Measurements from ENCODE around the gene LDLR.

DNA sequence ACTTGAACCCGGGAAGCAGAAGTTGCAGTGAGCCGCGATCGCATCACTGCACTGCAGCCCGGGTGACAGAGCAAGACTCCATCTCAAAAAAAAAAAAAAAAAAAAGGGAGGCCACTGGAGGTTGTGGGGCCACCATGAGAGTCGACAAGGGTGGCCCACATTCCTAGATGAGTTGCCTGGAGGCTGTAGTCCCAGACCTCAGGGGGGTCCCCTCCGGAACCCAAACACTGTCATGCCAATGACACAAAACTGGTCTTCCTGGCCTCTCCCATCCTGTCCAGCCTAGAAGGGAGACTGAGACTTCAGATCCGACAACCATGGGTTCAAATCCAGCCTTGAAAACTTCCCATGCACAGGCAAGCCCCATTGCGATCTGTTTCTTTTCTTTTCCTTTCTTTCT, 51.6 kb downstream of the LDLR start:
- TF ChIP-seq POLR2A (IDR thresholded peaks at IDR 0.05) (no peak), CTCF (IDR thresholded peaks at IDR 0.05) (no peak)
